ENCODE results near the gene SH3BP1. TPM values are rescaled to one million over a fixed set of nuclear protein-coding genes. Genes with fewer than 3 reads are reported as not detected.

The SH3BP1 gene
- polyA plus RNA-seq, 1 donor from 2014 or later, result 0.63 TPM

DNA sequence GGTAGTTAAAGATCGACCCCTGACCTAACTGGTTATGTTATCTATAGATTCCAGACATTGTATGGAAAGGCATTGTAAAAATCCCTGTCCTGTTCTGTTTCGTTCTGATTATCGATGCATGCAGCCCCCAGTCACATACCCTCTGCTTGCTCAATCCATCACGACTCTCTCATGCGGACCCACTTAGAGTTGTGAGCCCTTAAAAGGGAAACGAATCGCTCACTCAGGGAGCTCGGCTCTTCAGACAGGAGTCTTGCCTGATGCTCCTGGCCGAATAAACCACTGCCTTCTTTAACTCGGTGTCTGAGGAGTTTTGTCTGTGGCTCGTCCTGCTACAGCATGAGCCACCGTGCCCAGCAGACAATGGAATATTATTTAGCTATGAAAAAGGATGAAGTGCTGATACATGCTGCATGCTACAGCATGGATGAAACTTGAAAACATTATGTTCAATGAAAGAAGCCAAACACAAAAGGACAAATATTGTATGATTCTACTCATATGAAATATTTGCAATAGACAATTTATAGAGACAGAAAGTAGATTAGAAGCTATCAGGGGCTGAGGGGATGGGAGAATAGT lies 47.6 kb upstream of the SH3BP1 start:
- H4K20me1 ChIP-seq (ENCODE audit: insufficient read depth), result no peaks in the 10 kb centered on the region
- H3K9me2 ChIP-seq (ENCODE audit: insufficient read depth, low read length), result no peaks in the 10 kb centered on the region
- no peaks in the 10 kb centered on the region for H3K79me2 ChIP-seq (replicated peaks; ENCODE audit: insufficient read depth, low read length)
- no peaks in the 10 kb centered on the region for H3K9me3 ChIP-seq (ENCODE audit: low read length)
- no peak for TF ChIP-seq MXI1 (conservative IDR thresholded peaks at IDR 0.05; ENCODE audit: poor library complexity, severe bottlenecking)
- H3K9ac ChIP-seq (ENCODE audit: low read length), result no peak overlapping the region
- H2AFZ ChIP-seq (ENCODE audit: low read depth, low read length), result no peak overlapping the region
- H3K4me2 ChIP-seq (ENCODE audit: low read length), result no peak overlapping the region
- H3K27me3 ChIP-seq (ENCODE audit: insufficient read depth, low read depth, low read length), result no peaks in the 10 kb centered on the region
- H3K36me3 ChIP-seq (ENCODE audit: insufficient read depth, low read length), result no peaks in the 10 kb centered on the region
- no peaks in the 10 kb centered on the region for H3F3A ChIP-seq (ENCODE audit: insufficient read depth, low read length, poor library complexity, severe bottlenecking)
- peak overlapping the region; percentile 54 for H3K4me3 ChIP-seq (ENCODE audit: low read length)
- H3K27ac ChIP-seq (ENCODE audit: low read length), result no peak overlapping the region

DNA sequence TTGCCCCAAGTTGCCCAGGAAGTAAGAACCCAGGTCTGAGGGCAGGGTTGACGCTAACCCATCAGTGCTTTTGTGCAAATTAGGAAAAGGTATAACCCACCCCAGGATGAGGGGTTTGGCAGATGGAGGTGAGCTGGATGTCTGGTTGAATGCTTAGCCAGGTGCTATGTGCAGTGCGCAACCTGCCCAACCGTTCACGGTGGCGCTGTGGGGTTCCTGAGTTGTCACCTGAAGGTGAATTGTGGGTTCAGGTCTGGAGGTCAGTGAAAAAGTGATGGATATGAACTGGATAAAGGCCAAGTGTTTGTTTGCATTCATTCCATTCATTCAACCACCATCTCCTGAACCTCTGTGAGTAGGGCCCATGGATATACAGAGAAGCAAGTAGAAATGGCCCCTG lies 45.2 kb upstream of the SH3BP1 start:
- H3K36me3 ChIP-seq (ENCODE audit: insufficient read depth, low read length), result no peaks in the 10 kb centered on the region
- H3K27ac ChIP-seq (ENCODE audit: low read length), result no peak overlapping the region
- H3K4me3 ChIP-seq (ENCODE audit: low read length), result no peak overlapping the region
- no peak overlapping the region for H3K9ac ChIP-seq (ENCODE audit: low read length)
- H3K4me2 ChIP-seq (ENCODE audit: low read length), result no peak overlapping the region
- no peaks in the 10 kb centered on the region for H3K79me2 ChIP-seq (replicated peaks; ENCODE audit: insufficient read depth, low read length)
- H3K9me3 ChIP-seq (ENCODE audit: low read length), result no peaks in the 10 kb centered on the region
- H4K20me1 ChIP-seq (ENCODE audit: insufficient read depth), result no peaks in the 10 kb centered on the region
- H3K27me3 ChIP-seq (ENCODE audit: insufficient read depth, low read depth, low read length), result no peaks in the 10 kb centered on the region
- no peaks in the 10 kb centered on the region for H3K9me2 ChIP-seq (ENCODE audit: insufficient read depth, low read length)
- no peak overlapping the region for H2AFZ ChIP-seq (ENCODE audit: low read depth, low read length)
- TF ChIP-seq MXI1 (conservative IDR thresholded peaks at IDR 0.05; ENCODE audit: poor library complexity, severe bottlenecking) (no peak), TAF1 (IDR thresholded peaks at IDR 0.05; ENCODE audit: low read depth) (no peak), EP300 (conservative IDR thresholded peaks at IDR 0.05; ENCODE audit: poor library complexity, severe bottlenecking) (no peak), SMC3 (conservative IDR thresholded peaks at IDR 0.05; ENCODE audit: poor library complexity) (no peak), RAD21 (conservative IDR thresholded peaks at IDR 0.05) (no peak), EZH2 (IDR thresholded peaks at IDR 0.05; ENCODE audit: borderline replicate concordance, insufficient read depth, low read length, poor library complexity, severe bottlenecking) (no peak), POLR2AphosphoS5 (IDR thresholded peaks at IDR 0.05) (no peak)
- TF ChIP-seq, protein P1, sequence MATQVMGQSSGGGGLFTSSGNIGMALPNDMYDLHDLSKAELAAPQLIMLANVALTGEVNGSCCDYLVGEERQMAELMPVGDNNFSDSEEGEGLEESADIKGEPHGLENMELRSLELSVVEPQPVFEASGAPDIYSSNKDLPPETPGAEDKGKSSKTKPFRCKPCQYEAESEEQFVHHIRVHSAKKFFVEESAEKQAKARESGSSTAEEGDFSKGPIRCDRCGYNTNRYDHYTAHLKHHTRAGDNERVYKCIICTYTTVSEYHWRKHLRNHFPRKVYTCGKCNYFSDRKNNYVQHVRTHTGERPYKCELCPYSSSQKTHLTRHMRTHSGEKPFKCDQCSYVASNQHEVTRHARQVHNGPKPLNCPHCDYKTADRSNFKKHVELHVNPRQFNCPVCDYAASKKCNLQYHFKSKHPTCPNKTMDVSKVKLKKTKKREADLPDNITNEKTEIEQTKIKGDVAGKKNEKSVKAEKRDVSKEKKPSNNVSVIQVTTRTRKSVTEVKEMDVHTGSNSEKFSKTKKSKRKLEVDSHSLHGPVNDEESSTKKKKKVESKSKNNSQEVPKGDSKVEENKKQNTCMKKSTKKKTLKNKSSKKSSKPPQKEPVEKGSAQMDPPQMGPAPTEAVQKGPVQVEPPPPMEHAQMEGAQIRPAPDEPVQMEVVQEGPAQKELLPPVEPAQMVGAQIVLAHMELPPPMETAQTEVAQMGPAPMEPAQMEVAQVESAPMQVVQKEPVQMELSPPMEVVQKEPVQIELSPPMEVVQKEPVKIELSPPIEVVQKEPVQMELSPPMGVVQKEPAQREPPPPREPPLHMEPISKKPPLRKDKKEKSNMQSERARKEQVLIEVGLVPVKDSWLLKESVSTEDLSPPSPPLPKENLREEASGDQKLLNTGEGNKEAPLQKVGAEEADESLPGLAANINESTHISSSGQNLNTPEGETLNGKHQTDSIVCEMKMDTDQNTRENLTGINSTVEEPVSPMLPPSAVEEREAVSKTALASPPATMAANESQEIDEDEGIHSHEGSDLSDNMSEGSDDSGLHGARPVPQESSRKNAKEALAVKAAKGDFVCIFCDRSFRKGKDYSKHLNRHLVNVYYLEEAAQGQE (IDR thresholded peaks at IDR 0.05; ENCODE audit: borderline replicate concordance), result no peak
- H3F3A ChIP-seq (ENCODE audit: insufficient read depth, low read length, poor library complexity, severe bottlenecking), result no peaks in the 10 kb centered on the region

DNA sequence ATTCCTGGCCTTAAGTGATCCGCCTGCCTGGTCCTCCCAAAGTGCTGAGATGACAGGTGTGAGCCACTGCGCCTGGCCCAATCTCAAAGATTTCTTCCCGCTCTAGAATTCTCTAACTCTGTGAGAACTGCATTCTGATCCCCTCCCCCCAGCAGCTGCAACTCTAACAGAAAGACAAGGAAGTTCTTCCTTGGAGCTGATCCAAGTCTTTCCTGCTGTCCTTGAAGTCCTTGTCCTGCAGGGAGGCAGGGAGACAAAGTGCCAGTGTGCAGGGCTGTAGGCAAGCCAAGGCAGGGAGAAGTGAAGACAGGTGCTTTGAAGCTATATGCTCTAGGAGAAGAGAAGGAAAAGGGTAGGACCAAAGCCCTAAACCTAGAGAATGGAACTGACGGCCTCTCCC lies 40.3 kb upstream of the SH3BP1 start:
- H2AFZ ChIP-seq (ENCODE audit: low read depth, low read length), result no peak overlapping the region
- H3K27me3 ChIP-seq (ENCODE audit: insufficient read depth, low read depth, low read length), result no peaks in the 10 kb centered on the region
- no peaks in the 10 kb centered on the region for H3F3A ChIP-seq (ENCODE audit: insufficient read depth, low read length, poor library complexity, severe bottlenecking)
- no peak overlapping the region for H3K27ac ChIP-seq (ENCODE audit: low read length)
- H3K9me3 ChIP-seq (ENCODE audit: low read length), result no peaks in the 10 kb centered on the region
- H3K4me2 ChIP-seq (ENCODE audit: low read length), result no peak overlapping the region
- no peak overlapping the region for H3K4me3 ChIP-seq (ENCODE audit: low read length)
- no peak overlapping the region for H3K9ac ChIP-seq (ENCODE audit: low read length)
- H4K20me1 ChIP-seq (ENCODE audit: insufficient read depth), result no peaks in the 10 kb centered on the region
- H3K9me2 ChIP-seq (ENCODE audit: insufficient read depth, low read length), result no peaks in the 10 kb centered on the region
- no peaks in the 10 kb centered on the region for H3K36me3 ChIP-seq (ENCODE audit: insufficient read depth, low read length)
- TF ChIP-seq TAF1 (IDR thresholded peaks at IDR 0.05; ENCODE audit: low read depth), result no peak
- no peak for TF ChIP-seq EZH2 (IDR thresholded peaks at IDR 0.05; ENCODE audit: borderline replicate concordance, insufficient read depth, low read length, poor library complexity, severe bottlenecking)
- TF ChIP-seq RAD21 (conservative IDR thresholded peaks at IDR 0.05), result no peak
- TF ChIP-seq MXI1 (conservative IDR thresholded peaks at IDR 0.05; ENCODE audit: poor library complexity, severe bottlenecking), result no peak
- TF ChIP-seq EP300 (conservative IDR thresholded peaks at IDR 0.05; ENCODE audit: poor library complexity, severe bottlenecking), result no peak
- TF ChIP-seq, protein P1 (IDR thresholded peaks at IDR 0.05; ENCODE audit: borderline replicate concordance), result no peak
- TF ChIP-seq, protein P2, sequence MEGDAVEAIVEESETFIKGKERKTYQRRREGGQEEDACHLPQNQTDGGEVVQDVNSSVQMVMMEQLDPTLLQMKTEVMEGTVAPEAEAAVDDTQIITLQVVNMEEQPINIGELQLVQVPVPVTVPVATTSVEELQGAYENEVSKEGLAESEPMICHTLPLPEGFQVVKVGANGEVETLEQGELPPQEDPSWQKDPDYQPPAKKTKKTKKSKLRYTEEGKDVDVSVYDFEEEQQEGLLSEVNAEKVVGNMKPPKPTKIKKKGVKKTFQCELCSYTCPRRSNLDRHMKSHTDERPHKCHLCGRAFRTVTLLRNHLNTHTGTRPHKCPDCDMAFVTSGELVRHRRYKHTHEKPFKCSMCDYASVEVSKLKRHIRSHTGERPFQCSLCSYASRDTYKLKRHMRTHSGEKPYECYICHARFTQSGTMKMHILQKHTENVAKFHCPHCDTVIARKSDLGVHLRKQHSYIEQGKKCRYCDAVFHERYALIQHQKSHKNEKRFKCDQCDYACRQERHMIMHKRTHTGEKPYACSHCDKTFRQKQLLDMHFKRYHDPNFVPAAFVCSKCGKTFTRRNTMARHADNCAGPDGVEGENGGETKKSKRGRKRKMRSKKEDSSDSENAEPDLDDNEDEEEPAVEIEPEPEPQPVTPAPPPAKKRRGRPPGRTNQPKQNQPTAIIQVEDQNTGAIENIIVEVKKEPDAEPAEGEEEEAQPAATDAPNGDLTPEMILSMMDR (IDR thresholded peaks at IDR 0.05; ENCODE audit: poor library complexity, severe bottlenecking), result no peak
- no peak for TF ChIP-seq SMC3 (conservative IDR thresholded peaks at IDR 0.05; ENCODE audit: poor library complexity)
- no peak for TF ChIP-seq POLR2AphosphoS5 (IDR thresholded peaks at IDR 0.05)
- no peaks in the 10 kb centered on the region for H3K79me2 ChIP-seq (replicated peaks; ENCODE audit: insufficient read depth, low read length)

Data from neural cell (in vitro differentiated cells).